Body of pancreas (tissue), 4 donors: ENCODE measurements around the gene SLC43A1.

Experiments
- CTCF ChIP-seq, 7 experiments: fragments of 450-650 bp in 4 of 7; fragments of 200-600 bp in 3 of 7; sonication (generic) in 3 of 7; IDR thresholded peaks; one replicate each; pipeline ENCODE4 v1.5.1; 2016 to 2019; ENCODE audit warnings: antibody characterized with exemption in 7 of 7
- POLR2A ChIP-seq, 3 donors: fragments of 450-650 bp; IDR thresholded peaks; one replicate each; pipeline ENCODE4 v1.6.1; 2016; ENCODE audit warnings: antibody characterized with exemption in 3 of 3, mild to moderate bottlenecking in 2 of 3

GRCh38 chr11:57543593-57543992 lies 28.1 kb upstream of the SLC43A1 start:
- TF ChIP-seq POLR2A (IDR thresholded peaks at IDR 0.05) (no peak), CTCF (IDR thresholded peaks at IDR 0.05) (no peak)
